SK-N-SH treated with all-trans-retinoic acid at 6 μM for 48 hours (cell line): ENCODE measurements around the gene SMKR1.

Experiments used
- ATAC-seq: fragments of 200-7000 bp; cut with Tn5 transposase; 3 replicates; pipeline ENCODE4 v1.9.1; 2020; ENCODE audit warnings: mild to moderate bottlenecking, moderate library complexity
- ARNTL ChIP-seq: fragments of 450-650 bp; formaldehyde crosslinking; IDR thresholded peaks from 2 replicates; pipeline ENCODE4 v1.5.0; 2020; ENCODE audit warnings: low read depth, mild to moderate bottlenecking, moderate library complexity, borderline replicate concordance
- BACH2 ChIP-seq: fragments of 250-450 bp; sonication (Bioruptor Pico); IDR thresholded peaks from 2 replicates; pipeline ENCODE4 v1.9.0; 2021; ENCODE audit warnings: mild to moderate bottlenecking, borderline replicate concordance
- CREB5 ChIP-seq: fragments of 250-450 bp; sonication (Bioruptor Pico); IDR thresholded peaks from 2 replicates; pipeline ENCODE4 v1.5.1; 2020; ENCODE audit warnings: low read depth, mild to moderate bottlenecking, moderate library complexity
- CSDC2 ChIP-seq: fragments of 250-450 bp; sonication (Bioruptor Pico); IDR thresholded peaks from 2 replicates; pipeline ENCODE4 v1.5.0; 2020; ENCODE audit warnings: mild to moderate bottlenecking, moderate library complexity
- CSRNP3 ChIP-seq: fragments of 250-450 bp; sonication (Bioruptor Pico); IDR thresholded peaks from 2 replicates; pipeline ENCODE4 v1.5.1; 2021; ENCODE audit warnings: mild to moderate bottlenecking, moderate library complexity
- ESRRG ChIP-seq: fragments of 250-450 bp; sonication (Bioruptor Pico); IDR thresholded peaks from 2 replicates; pipeline ENCODE4 v1.6.1; 2021; ENCODE audit warnings: mild to moderate bottlenecking
- ISL1 ChIP-seq: fragments of 250-450 bp; sonication (Bioruptor Pico); IDR thresholded peaks from 2 replicates; pipeline ENCODE4 v2.1.2; 2022; ENCODE audit warnings: mild to moderate bottlenecking, moderate library complexity
- OSR1 ChIP-seq: fragments of 250-450 bp; sonication (Bioruptor Pico); IDR thresholded peaks from 2 replicates; pipeline ENCODE4 v1.8.0; 2022; ENCODE audit warnings: moderate library complexity, mild to moderate bottlenecking, inconsistent platforms
- POU6F1 ChIP-seq: fragments of 250-450 bp; sonication (Bioruptor Pico); IDR thresholded peaks from 2 replicates; pipeline ENCODE4 v1.8.0; 2021; ENCODE audit warnings: low read depth, mild to moderate bottlenecking, moderate library complexity, borderline replicate concordance
- PPARA ChIP-seq: fragments of 250-450 bp; sonication (Bioruptor Pico); IDR thresholded peaks from 2 replicates; pipeline ENCODE4 v1.5.0; 2020; ENCODE audit warnings: mild to moderate bottlenecking, borderline replicate concordance
- RARB ChIP-seq: fragments of 250-450 bp; sonication (Bioruptor Pico); IDR thresholded peaks from 2 replicates; pipeline ENCODE4 v1.8.0; 2021; ENCODE audit warnings: mild to moderate bottlenecking, moderate library complexity
- SNAI2 ChIP-seq: fragments of 250-450 bp; sonication (Bioruptor Pico); IDR thresholded peaks from 2 replicates; pipeline ENCODE4 v1.5.0; 2020; ENCODE audit warnings: mild to moderate bottlenecking, moderate library complexity
- TCF4 ChIP-seq: fragments of 250-450 bp; sonication (Bioruptor Pico); IDR thresholded peaks from 2 replicates; pipeline ENCODE4 v1.8.0; 2021; ENCODE audit warnings: mild to moderate bottlenecking, moderate library complexity, borderline replicate concordance
- ZC3H10 ChIP-seq: fragments of 250-450 bp; sonication (Bioruptor Pico); IDR thresholded peaks from 2 replicates; pipeline ENCODE4 v1.5.1; 2021; ENCODE audit warnings: mild to moderate bottlenecking, moderate library complexity
- ZFP3 ChIP-seq: fragments of 250-450 bp; sonication (Bioruptor Pico); IDR thresholded peaks from 2 replicates; pipeline ENCODE4 v1.5.0; 2020; ENCODE audit warnings: mild to moderate bottlenecking, moderate library complexity
- ZFP30 ChIP-seq: fragments of 450-650 bp; formaldehyde crosslinking; IDR thresholded peaks from 2 replicates; pipeline ENCODE4 v1.5.0; 2022; ENCODE audit warnings: mild to moderate bottlenecking, moderate library complexity
- ZNF565 ChIP-seq: fragments of 450-650 bp; formaldehyde crosslinking; conservative IDR thresholded peaks from 2 replicates; pipeline ENCODE4 v1.5.0; 2020; ENCODE audit warnings: low read depth, mild to moderate bottlenecking, moderate library complexity
- ZNF70 ChIP-seq: fragments of 450-650 bp; formaldehyde crosslinking; IDR thresholded peaks from 2 replicates; pipeline ENCODE4 v1.5.0; 2020; ENCODE audit warnings: mild to moderate bottlenecking, moderate library complexity
- ZNF8 ChIP-seq: fragments of 450-650 bp; formaldehyde crosslinking; IDR thresholded peaks from 2 replicates; pipeline ENCODE4 v1.5.0; 2020; ENCODE audit warnings: mild to moderate bottlenecking, moderate library complexity

SMKR1 gene

GRCh38 chr7:129501760-129502707 lies at the start of gene SMKR1:
SMKR1 (plus strand) TSS chr7:129502531; CDS start chr7:129502825, 294 bp downstream.
- ATAC-seq, result peak; percentile 88
- no peak for TF ChIP-seq ZC3H10 (CRISPR knock-in tag)
- peak; percentile 79; the same call in 1 of the 2 replicates for TF ChIP-seq SNAI2
- TF ChIP-seq, all 23 proteins: peak for 1

- no peak for ATAC-seq
- TF ChIP-seq ESRRG (CRISPR knock-in tag) (no peak), BACH2 (CRISPR knock-in tag) (no peak), ARNTL (CRISPR knock-in tag) (no peak), ZNF70 (CRISPR knock-in tag) (no peak), ISL1 (CRISPR knock-in tag) (no peak), CSRNP3 (CRISPR knock-in tag) (no peak), ZFP3 (CRISPR knock-in tag) (no peak), ZFP30 (CRISPR knock-in tag) (no peak), OSR1 (no peak), ZNF8 (CRISPR knock-in tag) (no peak), CREB5 (no peak), RARB (CRISPR knock-in tag) (no peak), ZNF565 (no peak), PPARA (CRISPR knock-in tag) (no peak), POU6F1 (CRISPR knock-in tag) (no peak), TCF4 (no peak)
Measured at GRCh38 chr7:129452589-129453231, 49.6 kb upstream of the SMKR1 start.

GRCh38 chr7:129453510-129454248 lies 48.7 kb upstream of the SMKR1 start:
- no peak for ATAC-seq

More at GRCh38 chr7:129453510-129454248, 48.7 kb upstream of the SMKR1 start:
- no peak for TF ChIP-seq CSRNP3 (CRISPR knock-in tag)
- no peak for TF ChIP-seq TCF4
- no peak for TF ChIP-seq POU6F1 (CRISPR knock-in tag)
- TF ChIP-seq SNAI2, result no peak
- no peak for TF ChIP-seq OSR1
- no peak for TF ChIP-seq RARB (CRISPR knock-in tag)
- TF ChIP-seq CSDC2 (CRISPR knock-in tag), result no peak
- no peak for TF ChIP-seq ZNF8 (CRISPR knock-in tag)
- no peak for TF ChIP-seq ZNF70 (CRISPR knock-in tag)
- TF ChIP-seq ZNF565, result no peak
